ENCODE data around the gene PHACTR3. TPM values are rescaled to one million over a fixed set of nuclear protein-coding genes. Genes with fewer than 3 reads are reported as not detected.

The PHACTR3 gene
- total RNA-seq, 1 donor from 2014 or later, result 22.3 TPM

DNA sequence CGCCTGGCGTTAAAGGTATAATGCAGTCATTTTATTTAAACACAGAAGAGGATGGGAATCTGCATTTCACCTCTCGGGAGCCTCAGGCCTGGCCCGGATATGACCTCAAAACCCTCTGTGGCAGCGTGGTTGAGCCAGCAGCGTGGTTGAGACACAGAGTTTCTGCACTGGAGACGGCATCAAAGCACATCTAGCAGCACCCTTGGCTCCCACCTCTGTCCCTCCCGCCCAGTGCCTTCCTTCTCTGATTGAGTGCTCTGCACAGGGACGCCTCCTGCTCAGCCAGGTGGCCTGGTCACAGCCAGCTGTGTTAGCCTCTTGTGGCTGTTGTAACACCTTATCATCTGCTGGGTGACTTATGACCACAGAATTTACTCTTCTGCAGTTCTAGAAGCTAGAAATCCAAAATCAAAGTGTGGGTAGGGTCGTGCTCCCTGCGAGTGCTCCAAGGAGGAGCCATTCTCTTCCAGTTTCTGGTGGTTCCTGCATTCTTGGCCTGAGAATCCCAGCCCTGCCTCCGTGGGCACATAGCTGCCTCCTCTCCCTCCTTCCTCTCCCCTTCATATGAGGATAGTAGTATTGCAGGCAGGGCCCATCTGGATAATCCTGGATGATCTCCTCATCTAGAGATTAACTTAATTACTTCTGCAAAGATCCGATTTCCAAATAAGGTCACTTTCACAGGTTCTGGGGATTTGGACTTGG, 172.4 kb downstream of the PHACTR3 start:
- Mint-ChIP-seq H3K4me3 (no peak overlapping the region), H3K9me3 (no peaks in the 10 kb centered on the region), H3K4me1 (peaks cover 17% of the 10 kb centered on the region), H3K27me3 (ENCODE audit: low read depth) (no peaks in the 10 kb centered on the region), H3K36me3 (ENCODE audit: low read depth) (no peaks in the 10 kb centered on the region), H3K27ac (ENCODE audit: unreplicated experiment) (no peak overlapping the region)
- no peak for DNase-seq (ENCODE audit: low read depth, low spot score)
- TF ChIP-seq, protein P1, sequence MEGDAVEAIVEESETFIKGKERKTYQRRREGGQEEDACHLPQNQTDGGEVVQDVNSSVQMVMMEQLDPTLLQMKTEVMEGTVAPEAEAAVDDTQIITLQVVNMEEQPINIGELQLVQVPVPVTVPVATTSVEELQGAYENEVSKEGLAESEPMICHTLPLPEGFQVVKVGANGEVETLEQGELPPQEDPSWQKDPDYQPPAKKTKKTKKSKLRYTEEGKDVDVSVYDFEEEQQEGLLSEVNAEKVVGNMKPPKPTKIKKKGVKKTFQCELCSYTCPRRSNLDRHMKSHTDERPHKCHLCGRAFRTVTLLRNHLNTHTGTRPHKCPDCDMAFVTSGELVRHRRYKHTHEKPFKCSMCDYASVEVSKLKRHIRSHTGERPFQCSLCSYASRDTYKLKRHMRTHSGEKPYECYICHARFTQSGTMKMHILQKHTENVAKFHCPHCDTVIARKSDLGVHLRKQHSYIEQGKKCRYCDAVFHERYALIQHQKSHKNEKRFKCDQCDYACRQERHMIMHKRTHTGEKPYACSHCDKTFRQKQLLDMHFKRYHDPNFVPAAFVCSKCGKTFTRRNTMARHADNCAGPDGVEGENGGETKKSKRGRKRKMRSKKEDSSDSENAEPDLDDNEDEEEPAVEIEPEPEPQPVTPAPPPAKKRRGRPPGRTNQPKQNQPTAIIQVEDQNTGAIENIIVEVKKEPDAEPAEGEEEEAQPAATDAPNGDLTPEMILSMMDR (conservative IDR thresholded peaks at IDR 0.05), result no peak

DNA sequence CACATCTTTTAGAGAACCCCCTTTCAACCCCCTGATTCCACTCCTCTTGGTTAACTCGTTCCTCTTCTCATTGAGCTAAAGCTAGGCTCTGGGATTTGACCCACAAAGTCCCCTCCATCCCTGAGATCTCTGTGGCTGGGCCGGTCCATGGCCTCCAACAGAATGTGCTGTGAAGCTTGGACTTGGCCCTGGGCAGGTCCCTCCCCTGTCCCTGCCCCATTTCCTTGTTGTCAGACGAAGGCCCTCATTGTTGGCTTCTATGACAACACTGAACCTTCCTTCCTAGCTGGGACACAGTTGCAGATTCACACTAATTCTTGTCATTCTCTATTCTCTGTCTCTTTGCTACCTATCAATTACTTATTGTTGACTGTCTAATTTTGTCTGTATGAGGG, 173.0 kb downstream of the PHACTR3 start:
- no peaks in the 10 kb centered on the region for H3K9me3 Mint-ChIP-seq
- no peak overlapping the region for H3K4me3 Mint-ChIP-seq
- no peak overlapping the region for H3K27ac Mint-ChIP-seq (ENCODE audit: unreplicated experiment)
- H3K4me1 Mint-ChIP-seq, result peaks cover 16% of the 10 kb centered on the region
- H3K27me3 Mint-ChIP-seq (ENCODE audit: low read depth), result no peaks in the 10 kb centered on the region
- TF ChIP-seq, protein P1 (conservative IDR thresholded peaks at IDR 0.05), result no peak
- H3K36me3 Mint-ChIP-seq (ENCODE audit: low read depth), result no peaks in the 10 kb centered on the region
- no peak for DNase-seq (ENCODE audit: low read depth, low spot score)

DNA sequence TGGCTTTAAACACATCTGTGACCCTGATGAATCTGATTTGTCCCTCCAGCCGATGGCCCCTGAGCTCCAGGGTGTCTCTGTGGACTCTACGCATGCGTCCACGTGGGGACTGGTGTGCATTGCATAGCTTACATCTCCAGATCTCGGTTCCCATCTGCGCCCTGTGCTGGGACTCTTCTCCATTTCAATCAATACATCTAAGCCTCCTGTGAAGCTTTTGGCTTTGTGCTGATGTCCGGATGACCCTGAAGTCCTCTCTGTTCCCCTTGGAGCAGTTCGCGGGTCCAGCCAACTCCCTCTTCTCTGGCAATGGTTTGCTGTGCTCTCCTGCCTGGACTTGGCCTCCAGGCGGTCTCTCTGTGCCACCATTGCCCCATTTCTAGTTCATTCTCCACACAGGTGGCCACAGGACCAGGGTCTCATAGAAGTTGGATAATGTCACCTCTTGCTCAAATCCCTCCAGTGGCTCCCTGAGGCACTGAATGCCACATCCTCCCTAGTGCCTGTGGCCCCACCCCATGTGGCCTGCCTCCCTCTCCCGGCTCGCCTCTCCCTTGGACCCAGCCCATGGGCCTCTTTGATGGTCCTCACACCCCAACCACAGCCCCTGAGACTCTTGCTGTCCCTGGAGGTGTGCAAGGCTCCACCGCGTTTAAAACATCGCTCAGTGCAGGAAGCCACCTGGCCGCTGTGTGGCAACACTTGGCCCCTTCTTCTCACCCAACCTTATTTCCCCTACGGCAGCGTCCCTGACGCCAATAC, 173.7 kb downstream of the PHACTR3 start:
- Mint-ChIP-seq H3K36me3 (ENCODE audit: low read depth) (no peaks in the 10 kb centered on the region), H3K27me3 (ENCODE audit: low read depth) (no peaks in the 10 kb centered on the region), H3K4me3 (no peak overlapping the region)

DNA sequence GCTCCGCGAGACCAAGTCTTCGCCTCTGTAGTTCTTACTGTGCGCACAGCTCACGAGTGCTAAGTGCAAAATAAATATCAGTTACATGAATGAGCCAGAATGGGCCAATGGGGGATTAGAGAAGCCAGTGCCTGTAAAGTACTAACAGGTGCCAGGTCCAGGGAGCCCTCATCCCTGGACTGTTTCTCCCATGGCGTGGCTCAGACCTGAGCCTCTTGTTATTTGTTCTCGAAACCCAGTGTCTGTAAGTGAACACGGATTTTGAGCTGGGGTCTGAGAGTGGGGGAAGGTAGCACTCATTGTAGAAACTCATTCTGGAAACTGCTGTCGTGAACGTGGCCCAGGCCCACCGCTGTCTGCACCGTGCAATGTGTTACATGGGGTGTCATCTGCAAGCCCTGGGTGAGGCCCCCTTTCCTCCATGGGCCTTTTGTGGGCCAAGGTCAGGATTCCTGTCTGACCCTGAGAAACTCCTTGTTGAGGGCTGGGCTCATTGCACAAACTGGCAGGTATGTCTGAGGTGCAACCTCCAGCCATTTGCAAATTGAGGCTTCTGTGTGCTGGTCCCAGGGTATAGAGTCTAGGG, 174.4 kb downstream of the PHACTR3 start:
- Mint-ChIP-seq H3K27me3 (ENCODE audit: low read depth) (no peaks in the 10 kb centered on the region), H3K27ac (ENCODE audit: unreplicated experiment) (no peak overlapping the region), H3K4me1 (peaks cover 27% of the 10 kb centered on the region), H3K4me3 (no peak overlapping the region), H3K36me3 (ENCODE audit: low read depth) (no peaks in the 10 kb centered on the region), H3K9me3 (no peaks in the 10 kb centered on the region)
- DNase-seq (ENCODE audit: low read depth, low spot score), result no peak
- TF ChIP-seq, protein P1 (conservative IDR thresholded peaks at IDR 0.05), result no peak

More for the DNA sequence above, 173.7 kb downstream of the PHACTR3 start:
- DNase-seq (ENCODE audit: low read depth, low spot score), result no peak
- TF ChIP-seq, protein P1 (conservative IDR thresholded peaks at IDR 0.05), result no peak
- Mint-ChIP-seq H3K9me3 (no peaks in the 10 kb centered on the region), H3K4me1 (peaks cover 20% of the 10 kb centered on the region), H3K27ac (ENCODE audit: unreplicated experiment) (no peak overlapping the region)

DNA sequence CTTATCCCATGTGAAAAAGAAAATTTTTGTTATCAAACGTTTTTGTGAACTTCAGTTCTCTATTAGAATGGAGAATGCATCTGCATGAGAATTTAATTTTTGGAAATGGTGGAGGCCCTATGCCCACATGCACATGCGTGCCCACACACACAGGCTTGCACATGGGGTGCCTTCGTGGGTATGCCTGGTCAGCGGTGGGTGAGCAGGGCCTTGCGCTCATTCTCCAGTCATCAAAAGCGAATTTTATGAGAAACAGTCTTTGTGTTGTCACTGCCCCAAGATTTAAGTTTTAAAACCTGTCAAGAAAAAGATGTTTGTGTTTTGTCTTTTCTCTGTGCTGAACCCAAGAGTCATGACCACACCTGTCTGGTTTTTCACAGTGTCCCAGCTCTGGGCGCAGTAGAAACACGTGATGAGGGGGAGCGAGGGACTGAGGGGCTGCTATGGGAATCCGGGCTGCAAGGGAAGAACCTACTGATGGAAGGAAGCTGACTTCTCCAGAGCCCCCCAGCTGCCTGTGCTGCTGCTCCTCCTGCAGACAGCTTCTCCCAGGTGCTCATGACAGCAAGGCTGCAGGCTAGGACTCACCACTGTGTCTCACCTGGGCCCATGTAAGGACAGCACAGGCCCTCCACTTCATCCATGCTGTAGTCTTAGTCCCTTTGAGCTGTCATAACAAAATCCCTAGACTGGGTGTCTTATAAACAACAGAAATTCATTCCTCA, 175.5 kb downstream of the PHACTR3 start:
- Mint-ChIP-seq H3K36me3 (ENCODE audit: low read depth) (no peaks in the 10 kb centered on the region), H3K9me3 (no peaks in the 10 kb centered on the region), H3K4me1 (peaks cover 26% of the 10 kb centered on the region), H3K27me3 (ENCODE audit: low read depth) (no peaks in the 10 kb centered on the region), H3K4me3 (no peak overlapping the region), H3K27ac (ENCODE audit: unreplicated experiment) (no peak overlapping the region)
- TF ChIP-seq, protein P1 (conservative IDR thresholded peaks at IDR 0.05), result no peak
- no peak for DNase-seq (ENCODE audit: low read depth, low spot score)
